Naive thymus-derived CD4-positive, alpha-beta T cell (primary cell): ENCODE measurements around the gene GABRB3. TPM values are rescaled to one million over a fixed set of nuclear protein-coding genes. Genes with fewer than 3 reads are reported as not detected.

ENCODE experiments used
- ATAC-seq: fragments of 150-1000 bp; cut with Tn5 transposase; 2 replicates; pipeline ENCODE4 v1.10.0; 2021; ENCODE audit warnings: mild to moderate bottlenecking, moderate library complexity
- CTCF ChIA-PET: fragments of 350-600 bp; sonication (Branson Sonifier 250); formaldehyde crosslinking; loops from one replicate; lab custom pipeline; 2021; ENCODE audit warnings: antibody characterized with exemption; lab: Charles Lee
- POLR2A ChIA-PET: fragments of 350-600 bp; sonication (Branson Sonifier 250); formaldehyde crosslinking; loops from one replicate; lab custom pipeline; 2021; ENCODE audit warnings: antibody characterized with exemption, inconsistent platforms; lab: Charles Lee
- DNase-seq, 9 donors: peaks; one replicate each; pipeline versions ENCODE4 v3.0.0 to v3.0.0-alpha.2; 2020 to 2022; ENCODE audit warnings: mixed read lengths in 1 of 9
- H3K27ac ChIP-seq: one replicate; pipeline ENCODE4 v1.7.0; 2013; ENCODE audit warnings: mild to moderate bottlenecking, low read depth, low read length, moderate library complexity
- H3K27me3 ChIP-seq, 2 donors: one replicate each; pipeline ENCODE4 v1.7.0; 2013; ENCODE audit warnings: low read length in 2 of 2, mild to moderate bottlenecking in 2 of 2, moderate library complexity in 2 of 2; ENCODE audit not compliant: control insufficient read depth in 2 of 2, insufficient read depth in 2 of 2
- H3K36me3 ChIP-seq, 3 experiments: 1 replicate in 2 of 3; 2 replicates in 1 of 3; pipeline ENCODE4 v1.7.0; 2013; ENCODE audit warnings: low read length in 3 of 3, mild to moderate bottlenecking in 3 of 3, moderate library complexity in 1 of 3; ENCODE audit not compliant: insufficient read depth in 3 of 3, control insufficient read depth in 2 of 3
- H3K4me1 ChIP-seq, 2 donors: one replicate each; pipeline ENCODE4 v1.7.0; 2013; ENCODE audit warnings: low read length in 2 of 2, mild to moderate bottlenecking in 2 of 2, moderate library complexity in 1 of 2; ENCODE audit not compliant: control insufficient read depth in 2 of 2, insufficient read depth in 2 of 2
- H3K4me3 ChIP-seq: 2 replicates; pipeline ENCODE4 v1.7.0; 2013; ENCODE audit warnings: mild to moderate bottlenecking, low read length
- H3K9me3 ChIP-seq, 3 experiments: 1 replicate in 2 of 3; 2 replicates in 1 of 3; pipeline ENCODE4 v1.7.0; 2013; ENCODE audit warnings: low read length in 3 of 3; ENCODE audit not compliant: control insufficient read depth in 2 of 3
- H3K27ac Mint-ChIP-seq, 9 donors: one replicate each; pipeline ENCODE4 v1.8.0; 2020 to 2022; ENCODE audit warnings: mixed read lengths in 9 of 9, mild to moderate bottlenecking in 8 of 9, moderate library complexity in 5 of 9, inconsistent platforms in 2 of 9
- H3K27me3 Mint-ChIP-seq, 5 donors: one replicate each; pipeline ENCODE4 v1.8.0; 2021 to 2022; ENCODE audit warnings: mixed read lengths in 5 of 5, mild to moderate bottlenecking in 1 of 5
- H3K36me3 Mint-ChIP-seq, 5 donors: one replicate each; pipeline ENCODE4 v1.8.0; 2020 to 2022; ENCODE audit warnings: mixed read lengths in 5 of 5, mild to moderate bottlenecking in 3 of 5, inconsistent platforms in 1 of 5
- H3K4me1 Mint-ChIP-seq, 7 donors: one replicate each; pipeline ENCODE4 v1.8.0; 2020 to 2022; ENCODE audit warnings: mixed read lengths in 7 of 7, mild to moderate bottlenecking in 3 of 7, inconsistent platforms in 1 of 7
- H3K4me3 Mint-ChIP-seq, 10 donors: one replicate each; pipeline ENCODE4 v1.8.0; 2020 to 2022; ENCODE audit warnings: mild to moderate bottlenecking in 10 of 10, mixed read lengths in 10 of 10, moderate library complexity in 6 of 10, inconsistent platforms in 2 of 10
- H3K9me3 Mint-ChIP-seq, 11 donors: one replicate each; pipeline ENCODE4 v1.8.0; 2020 to 2022; ENCODE audit warnings: mixed read lengths in 11 of 11, mild to moderate bottlenecking in 4 of 11, inconsistent platforms in 1 of 11, moderate library complexity in 1 of 11
- intact Hi-C, 2 donors: fragments of 100-400 bp; cut with micrococcal nuclease; formaldehyde crosslinking; loops; one replicate each; pipeline ENCODE4 v1.15.1; 2023
- polyA plus RNA-seq, 2 donors: library from polyadenylated mRNA; unstranded; fragments of 300-500 nt; fragmentation: Illumina TruSeq; gene quantifications; one replicate each; pipeline ENCODE4 v1.2.3, GENCODE V29; 2021
- total RNA-seq, 6 experiments: library from RNA in 5 of 6; stranded (reverse) in 5 of 6; gene quantifications; 1 replicate in 5 of 6; 2 replicates in 1 of 6; pipeline ENCODE4 v1.2.3 and lab custom pipeline; 2021 to 2026

The GABRB3 gene
- total and polyA plus RNA-seq, 7 experiments from 2014 or later: 0.51 TPM; not detected in 6

- Mint-ChIP-seq H3K9me3 (peaks cover 2 to 31% (median 10%) of the 10 kb centered on the region in 11 donors), H3K36me3 (peaks cover 0 to 5% (median 0%) of the 10 kb centered on the region in 5 donors), H3K4me1 (no peaks in the 10 kb centered on the region), H3K27me3 (peaks cover 0 to 5% (median 0%) of the 10 kb centered on the region in 5 donors), H3K4me3 (no peak overlapping the region), H3K27ac (no peak overlapping the region)
- ChIA-PET CTCF (no interaction called here), POLR2A (no interaction called here)
- Histone ChIP-seq H3K4me1 (no peaks in the 10 kb centered on the region), H3K9me3 (no peaks in the 10 kb centered on the region), H3K36me3 (no peaks in the 10 kb centered on the region), H3K27me3 (no peaks in the 10 kb centered on the region), H3K4me3 (no peak overlapping the region), H3K27ac (no peak overlapping the region)
- ATAC-seq (no peak), DNase-seq (no peak)
- intact Hi-C loops: no loop called here
These were observed 83.4 kb downstream of the GABRB3 start for GRCh38 chr15:26689462-26689861.

- Mint-ChIP-seq H3K4me1 (no peaks in the 10 kb centered on the region), H3K9me3 (peaks cover 0 to 17% (median 4%) of the 10 kb centered on the region in 11 donors), H3K27ac (no peak overlapping the region), H3K36me3 (no peaks in the 10 kb centered on the region), H3K4me3 (no peak overlapping the region), H3K27me3 (peaks cover 0 to 5% (median 0%) of the 10 kb centered on the region in 5 donors)
- intact Hi-C loops: no loop called here
- ChIA-PET CTCF (no interaction called here), POLR2A (no interaction called here)
- Histone ChIP-seq H3K27me3 (no peaks in the 10 kb centered on the region), H3K27ac (no peak overlapping the region), H3K36me3 (no peaks in the 10 kb centered on the region), H3K9me3 (no peaks in the 10 kb centered on the region), H3K4me1 (no peaks in the 10 kb centered on the region), H3K4me3 (no peak overlapping the region)
- DNase-seq: no peak
- no peak for ATAC-seq
These were observed 86.2 kb downstream of the GABRB3 start for GRCh38 chr15:26686547-26687187.

GRCh38 chr15:26682598-26683164, 90.2 kb downstream of the GABRB3 start:
- POLR2A ChIA-PET: no interaction called here
- ATAC-seq (no peak), DNase-seq (no peak)
- Histone ChIP-seq H3K27me3 (no peaks in the 10 kb centered on the region), H3K9me3 (no peaks in the 10 kb centered on the region), H3K27ac (no peak overlapping the region), H3K4me1 (no peaks in the 10 kb centered on the region), H3K4me3 (no peak overlapping the region), H3K36me3 (no peaks in the 10 kb centered on the region)
- intact Hi-C loops: no loop called here
- Mint-ChIP-seq H3K27ac (no peak overlapping the region), H3K4me3 (no peak overlapping the region), H3K9me3 (peaks cover 0 to 27% (median 5%) of the 10 kb centered on the region in 11 donors), H3K36me3 (no peaks in the 10 kb centered on the region), H3K27me3 (peaks cover 0 to 5% (median 0%) of the 10 kb centered on the region in 5 donors), H3K4me1 (no peaks in the 10 kb centered on the region)
- CTCF ChIA-PET: no interaction called here

GRCh38 chr15:26679927-26680326, 92.9 kb downstream of the GABRB3 start:
- H3K27ac Mint-ChIP-seq: no peak overlapping the region
- ATAC-seq: no peak
- intact Hi-C loops: no loop called here
- no peaks in the 10 kb centered on the region for H3K4me1 ChIP-seq
- H3K9me3 ChIP-seq: no peaks in the 10 kb centered on the region
- ChIA-PET POLR2A (no interaction called here), CTCF (no interaction called here)
- no peaks in the 10 kb centered on the region for H3K27me3 ChIP-seq
- peaks cover 0 to 24% (median 5%) of the 10 kb centered on the region in 11 donors for H3K9me3 Mint-ChIP-seq
- no peaks in the 10 kb centered on the region for H3K36me3 Mint-ChIP-seq
- no peak overlapping the region for H3K4me3 ChIP-seq
- peaks cover 0 to 5% (median 0%) of the 10 kb centered on the region in 5 donors for H3K27me3 Mint-ChIP-seq
- no peak overlapping the region for H3K4me3 Mint-ChIP-seq
- DNase-seq: no peak
- H3K27ac ChIP-seq: no peak overlapping the region
- H3K36me3 ChIP-seq: no peaks in the 10 kb centered on the region
- no peaks in the 10 kb centered on the region for H3K4me1 Mint-ChIP-seq

GRCh38 chr15:26676115-26676514, 96.8 kb downstream of the GABRB3 start:
- Histone ChIP-seq H3K27ac (no peak overlapping the region), H3K27me3 (no peaks in the 10 kb centered on the region), H3K36me3 (no peaks in the 10 kb centered on the region), H3K4me3 (no peak overlapping the region), H3K4me1 (no peaks in the 10 kb centered on the region), H3K9me3 (no peaks in the 10 kb centered on the region)
- no peaks in the 10 kb centered on the region for H3K36me3 Mint-ChIP-seq
- intact Hi-C loops: no loop called here
- DNase-seq (no peak), ATAC-seq (no peak)
- no peak overlapping the region for H3K4me3 Mint-ChIP-seq
- H3K27me3 Mint-ChIP-seq: peaks cover 0 to 5% (median 0%) of the 10 kb centered on the region in 5 donors
- H3K9me3 Mint-ChIP-seq: peaks cover 2 to 20% (median 7%) of the 10 kb centered on the region in 11 donors
- no peak overlapping the region for H3K27ac Mint-ChIP-seq
- POLR2A ChIA-PET: no interaction called here
- CTCF ChIA-PET: no interaction called here
- H3K4me1 Mint-ChIP-seq: no peaks in the 10 kb centered on the region

- H3K36me3 ChIP-seq: no peaks in the 10 kb centered on the region
- H3K9me3 ChIP-seq: no peaks in the 10 kb centered on the region
- no peak overlapping the region for H3K4me3 ChIP-seq
- Mint-ChIP-seq H3K9me3 (peaks cover 0 to 16% (median 7%) of the 10 kb centered on the region in 11 donors), H3K27me3 (peaks cover 0 to 10% (median 3%) of the 10 kb centered on the region in 5 donors), H3K4me1 (no peaks in the 10 kb centered on the region), H3K4me3 (no peak overlapping the region), H3K27ac (no peak overlapping the region), H3K36me3 (no peaks in the 10 kb centered on the region)
- H3K27me3 ChIP-seq: no peaks in the 10 kb centered on the region
- POLR2A ChIA-PET: no interaction called here
- intact Hi-C loops: no loop called here
- no peak overlapping the region for H3K27ac ChIP-seq
- CTCF ChIA-PET: no interaction called here
- H3K4me1 ChIP-seq: no peaks in the 10 kb centered on the region
- no peak for DNase-seq
- ATAC-seq: no peak
These were observed 98.4 kb downstream of the GABRB3 start for GRCh38 chr15:26674467-26674866.

- no peaks in the 10 kb centered on the region for H3K4me1 ChIP-seq
- H3K4me3 Mint-ChIP-seq: no peak overlapping the region
- H3K9me3 ChIP-seq: no peaks in the 10 kb centered on the region
- no peak overlapping the region for H3K27ac Mint-ChIP-seq
- H3K36me3 Mint-ChIP-seq: no peaks in the 10 kb centered on the region
- ATAC-seq (no peak), DNase-seq (no peak)
- ChIA-PET CTCF (no interaction called here), POLR2A (no interaction called here)
- H3K4me1 Mint-ChIP-seq: no peaks in the 10 kb centered on the region
- peaks cover 0 to 16% (median 7%) of the 10 kb centered on the region in 11 donors for H3K9me3 Mint-ChIP-seq
- H3K27me3 Mint-ChIP-seq: peaks cover 0 to 15% (median 4%) of the 10 kb centered on the region in 5 donors
- intact Hi-C loops: no loop called here
- H3K27ac ChIP-seq: no peak overlapping the region
- H3K4me3 ChIP-seq: no peak overlapping the region
- no peaks in the 10 kb centered on the region for H3K27me3 ChIP-seq
- H3K36me3 ChIP-seq: no peaks in the 10 kb centered on the region
These were observed 99.4 kb downstream of the GABRB3 start for GRCh38 chr15:26673445-26673844.
